Type B pancreatic cell (in vitro differentiated cells): ENCODE data around the gene MT1E. TPM values are rescaled to one million over a fixed set of nuclear protein-coding genes. Genes with fewer than 3 reads are reported as not detected.

Experiments used
- DNase-seq: peaks from one replicate; pipeline ENCODE4 v3.0.0; 2021; ENCODE audit warnings: mixed read lengths; ENCODE audit not compliant: unreplicated experiment; ENCODE audit errors: extremely low spot score
- H3K27ac Mint-ChIP-seq: 2 replicates; pipeline ENCODE4 v1.8.0; 2021; ENCODE audit warnings: mild to moderate bottlenecking, mixed read lengths
- H3K27me3 Mint-ChIP-seq: 2 replicates; pipeline ENCODE4 v1.8.0; 2021; ENCODE audit warnings: mixed read lengths
- H3K36me3 Mint-ChIP-seq: 2 replicates; pipeline ENCODE4 v1.8.0; 2021; ENCODE audit warnings: mixed read lengths
- H3K4me1 Mint-ChIP-seq: one replicate; pipeline ENCODE4 v1.8.0; 2021; ENCODE audit warnings: mixed read lengths; ENCODE audit not compliant: unreplicated experiment
- H3K4me3 Mint-ChIP-seq: 2 replicates; pipeline ENCODE4 v1.8.0; 2021; ENCODE audit warnings: mild to moderate bottlenecking, mixed read lengths
- H3K9me3 Mint-ChIP-seq: 2 replicates; pipeline ENCODE4 v1.8.0; 2021; ENCODE audit warnings: mixed read lengths
- CTCF ChIP-seq: fragments of 200-600 bp; sonication (generic); conservative IDR thresholded peaks from 2 replicates; pipeline ENCODE4 v1.5.0; 2021; ENCODE audit warnings: antibody characterized with exemption, mild to moderate bottlenecking
- total RNA-seq: library from RNA; stranded (reverse); gene quantifications from 2 replicates; pipeline ENCODE4 v1.2.1, GENCODE V29; 2021; ENCODE audit warnings: low replicate concordance

MT1E gene
- total RNA-seq, 1 donor from 2014 or later, result 7.8 TPM

- no peak overlapping the region for H3K4me3 Mint-ChIP-seq
- H3K27me3 Mint-ChIP-seq, result peaks cover 47% of the 10 kb centered on the region
- no peaks in the 10 kb centered on the region for H3K9me3 Mint-ChIP-seq
- no peaks in the 10 kb centered on the region for H3K36me3 Mint-ChIP-seq
- peaks cover 26% of the 10 kb centered on the region for H3K4me1 Mint-ChIP-seq
- H3K27ac Mint-ChIP-seq, result no peak overlapping the region
- DNase-seq, result no peak
- TF ChIP-seq CTCF, result no peak
Observed at GRCh38 chr16:56604966-56605365, 20.6 kb upstream of the MT1E start.

GRCh38 chr16:56605475-56605874 lies 20.1 kb upstream of the MT1E start:
- peaks cover 47% of the 10 kb centered on the region for H3K27me3 Mint-ChIP-seq
- no peak for TF ChIP-seq CTCF
- no peak overlapping the region for H3K4me3 Mint-ChIP-seq
- H3K4me1 Mint-ChIP-seq, result peaks cover 30% of the 10 kb centered on the region
- H3K36me3 Mint-ChIP-seq, result no peaks in the 10 kb centered on the region
- H3K27ac Mint-ChIP-seq, result no peak overlapping the region
- H3K9me3 Mint-ChIP-seq, result no peaks in the 10 kb centered on the region
- DNase-seq, result no peak

GRCh38 chr16:56606071-56606475 lies 19.5 kb upstream of the MT1E start:
- H3K27ac Mint-ChIP-seq, result no peak overlapping the region
- H3K4me1 Mint-ChIP-seq, result peaks cover 36% of the 10 kb centered on the region
- no peak for DNase-seq
- H3K36me3 Mint-ChIP-seq, result no peaks in the 10 kb centered on the region
- H3K4me3 Mint-ChIP-seq, result no peak overlapping the region
- no peaks in the 10 kb centered on the region for H3K9me3 Mint-ChIP-seq
- peaks cover 46% of the 10 kb centered on the region for H3K27me3 Mint-ChIP-seq
- TF ChIP-seq CTCF, result no peak

- Mint-ChIP-seq H3K9me3 (no peaks in the 10 kb centered on the region), H3K36me3 (no peaks in the 10 kb centered on the region), H3K4me3 (peak overlapping the region; percentile 27), H3K27me3 (peaks cover 44% of the 10 kb centered on the region), H3K4me1 (peaks cover 40% of the 10 kb centered on the region), H3K27ac (no peak overlapping the region)
- TF ChIP-seq CTCF, result no peak
- DNase-seq, result no peak
Observed at GRCh38 chr16:56606476-56607108, 19.0 kb upstream of the MT1E start.

GRCh38 chr16:56607109-56607618 lies 18.4 kb upstream of the MT1E start:
- peak overlapping the region; percentile 27 for H3K4me3 Mint-ChIP-seq
- peak overlapping the region; percentile 49 for H3K27ac Mint-ChIP-seq
- TF ChIP-seq CTCF, result no peak

More at GRCh38 chr16:56607109-56607618, 18.4 kb upstream of the MT1E start:
- no peak for DNase-seq
- peaks cover 38% of the 10 kb centered on the region for H3K27me3 Mint-ChIP-seq
- H3K4me1 Mint-ChIP-seq, result peaks cover 40% of the 10 kb centered on the region
- no peaks in the 10 kb centered on the region for H3K9me3 Mint-ChIP-seq
- no peaks in the 10 kb centered on the region for H3K36me3 Mint-ChIP-seq
